GM21360 (cell line): ENCODE measurements around the gene COL8A1.
"Not testable (repeated sequence)": the region's sequence is repeated elsewhere in the genome, so short reads cannot be mapped to it uniquely, and the experiment has no call there.

Source experiments
- ATAC-seq: cut with Tn5 transposase; IDR thresholded peaks from one replicate; pipeline ENCODE4 v1.9.1; 2021; ENCODE audit warnings: mild to moderate bottlenecking, moderate library complexity; ENCODE audit not compliant: unreplicated experiment

COL8A1 gene

DNA sequence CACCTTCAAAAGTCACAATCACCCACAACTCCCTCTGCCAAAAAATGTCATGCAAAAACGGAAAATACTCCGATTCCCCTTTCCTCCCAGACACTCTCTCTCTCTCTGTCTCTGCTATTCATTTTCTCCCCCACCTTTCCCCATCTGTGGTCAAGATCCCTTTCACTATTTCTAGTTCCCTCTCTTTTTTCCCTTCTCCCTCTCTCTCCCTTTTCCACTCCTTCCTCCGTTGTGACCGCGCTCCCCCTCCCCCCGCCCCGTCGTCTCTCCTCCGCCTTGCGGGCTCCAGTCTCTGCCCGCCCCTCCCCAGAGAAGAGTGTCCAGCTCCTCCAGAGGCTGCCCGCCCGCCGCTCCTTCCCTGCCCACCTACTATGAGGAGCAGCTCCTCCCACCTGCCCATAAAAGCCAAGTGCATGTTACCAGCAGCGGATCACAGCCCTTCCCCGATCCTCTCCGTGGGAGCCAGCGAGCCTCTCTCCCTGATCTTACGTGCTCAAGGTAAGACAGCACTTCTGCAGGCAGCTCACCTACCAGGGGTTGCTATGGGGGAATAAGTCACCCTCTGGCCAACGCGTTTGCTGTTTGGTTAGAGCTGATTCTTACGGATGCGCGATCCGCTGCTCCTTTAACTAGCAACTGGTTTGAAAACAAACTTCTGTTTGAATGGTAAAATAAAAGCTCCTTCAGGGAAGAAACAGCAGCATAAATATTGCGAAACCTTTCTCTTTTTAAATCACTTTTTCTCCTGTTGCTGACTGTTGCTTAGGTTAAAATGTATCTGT, at the start of gene COL8A1:
TSS of gene COL8A1 (plus strand) at position 428 of the 782 bp plus-strand sequence. CDS start 152,089 bp downstream, outside the sequence.
- no peak for ATAC-seq

DNA sequence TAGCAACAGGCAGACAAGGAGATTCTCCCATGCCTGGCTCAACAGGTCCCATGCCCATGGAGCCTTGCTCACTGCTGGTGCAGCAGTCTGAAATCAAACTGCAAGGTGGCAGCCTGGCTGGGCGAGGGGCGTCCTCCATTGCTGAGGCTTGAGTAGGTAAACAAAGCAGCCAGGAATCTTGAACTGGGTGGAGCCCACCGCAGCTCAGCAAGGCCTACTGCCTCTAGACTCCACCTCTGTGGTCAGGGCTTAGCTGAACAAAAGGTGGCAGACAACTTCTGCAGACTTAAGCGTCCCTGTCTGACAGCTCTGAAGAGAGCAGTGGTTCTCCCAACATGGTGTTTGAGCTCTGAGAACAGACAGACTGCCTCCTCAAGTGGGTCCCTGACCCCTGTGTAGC, 49.2 kb upstream of the COL8A1 start:
- not testable (repeated sequence) for ATAC-seq

DNA sequence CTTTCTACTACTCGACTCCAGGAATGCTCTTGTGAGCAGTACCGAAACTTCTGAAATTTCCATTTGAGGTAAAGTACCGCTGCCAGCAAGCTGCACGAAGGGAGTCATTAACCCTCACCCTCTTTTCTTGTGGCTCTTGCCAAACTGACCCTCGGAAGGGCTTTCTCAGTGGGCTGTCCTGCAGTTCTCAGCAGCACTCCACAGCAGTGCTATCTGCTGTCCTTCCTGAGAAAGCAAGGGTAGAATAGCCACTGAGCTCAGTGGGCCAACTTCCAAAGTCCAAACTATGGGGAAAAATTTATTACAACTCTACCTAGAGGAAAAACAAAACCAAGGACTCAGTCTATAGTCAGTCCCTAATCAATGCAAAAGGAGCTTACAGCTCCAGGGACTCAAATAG, 38.5 kb upstream of the COL8A1 start:
- no peak for ATAC-seq

GRCh38 chr3:99601515-99601914, 36.9 kb upstream of the COL8A1 start:
- no peak for ATAC-seq

GRCh38 chr3:99602183-99602582, 36.2 kb upstream of the COL8A1 start:
- ATAC-seq: no peak

DNA sequence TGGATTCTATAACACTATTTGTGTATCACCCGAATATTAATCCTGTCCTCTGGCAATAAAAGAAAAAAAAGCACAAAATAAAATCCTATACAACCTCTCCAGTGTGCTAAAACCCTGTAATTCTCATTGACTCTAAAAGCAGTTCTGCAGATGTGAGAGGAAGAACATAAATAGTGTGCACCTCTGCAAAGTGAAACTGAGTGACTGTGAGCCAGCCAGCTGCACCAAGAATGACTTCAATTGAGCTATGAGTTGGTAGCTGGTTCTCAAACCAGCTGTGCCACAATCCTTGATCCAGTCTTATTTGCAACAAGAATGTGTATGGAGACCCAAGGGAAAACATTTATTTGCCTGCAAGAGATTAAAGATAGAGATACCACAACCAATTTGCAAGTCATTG, 31.2 kb upstream of the COL8A1 start:
- ATAC-seq: peak; percentile 77

DNA sequence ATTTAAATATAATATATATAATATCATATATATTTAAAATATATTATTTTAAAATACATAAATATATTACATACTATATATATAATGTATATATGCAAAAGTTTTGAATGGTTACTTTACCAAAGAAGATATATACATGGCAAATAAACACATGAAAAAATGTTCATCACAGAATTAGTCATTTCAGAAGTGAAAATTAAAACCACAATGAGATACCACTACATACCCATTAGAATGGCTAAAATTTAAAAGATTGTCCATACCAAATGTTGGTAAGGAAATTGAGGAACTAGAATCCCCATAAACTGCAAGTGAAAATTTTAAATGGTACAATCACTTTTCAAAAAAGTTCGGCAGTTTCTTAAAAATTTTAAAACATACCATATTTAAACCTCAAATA, 23.6 kb upstream of the COL8A1 start:
- ATAC-seq: no peak

GRCh38 chr3:99620077-99620767, 18.2 kb upstream of the COL8A1 start:
- no peak for ATAC-seq

- no peak for ATAC-seq
Measured at GRCh38 chr3:99620976-99621375, 17.4 kb upstream of the COL8A1 start.

DNA sequence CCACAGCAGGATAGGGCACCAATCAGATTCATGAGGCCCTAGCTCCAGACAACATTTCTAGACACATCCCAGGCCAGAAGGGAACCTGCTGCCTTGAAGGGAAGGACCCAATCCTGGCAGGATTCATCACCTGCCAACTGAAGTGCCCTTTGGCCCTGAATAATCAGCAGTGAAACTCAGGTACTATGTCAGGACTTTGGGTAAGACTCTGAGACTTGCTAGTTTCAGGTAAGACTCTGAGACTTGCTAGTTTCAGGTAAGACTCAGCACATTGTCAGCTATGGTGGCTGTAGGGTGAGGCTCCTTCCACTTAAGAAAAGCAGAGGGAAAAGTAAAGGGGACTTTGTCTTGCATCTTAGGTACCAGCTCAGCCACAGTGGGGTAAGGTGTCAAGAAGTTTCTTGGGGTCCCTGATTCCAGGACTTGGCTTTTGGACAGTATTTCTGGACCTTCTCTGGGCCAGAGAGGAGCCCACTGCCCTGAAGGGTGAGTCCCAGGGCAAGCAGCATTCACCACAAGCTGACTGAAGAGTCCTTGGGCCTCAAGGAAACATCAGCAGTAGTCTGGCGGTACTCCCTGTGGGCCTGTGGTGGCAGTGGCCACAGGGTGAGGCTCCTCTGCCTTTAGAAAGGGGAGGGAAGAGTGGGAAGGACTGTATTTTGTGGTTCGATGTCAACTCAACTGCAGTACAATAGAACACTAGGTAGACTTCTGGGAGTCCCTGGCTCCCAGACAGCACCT, 13.7 kb upstream of the COL8A1 start:
- no peak for ATAC-seq

- no peak for ATAC-seq
Measured at GRCh38 chr3:99625237-99625622, 13.2 kb upstream of the COL8A1 start.

- no peak for ATAC-seq
Measured at GRCh38 chr3:99625643-99626416, 12.6 kb upstream of the COL8A1 start.

GRCh38 chr3:99626417-99626788, 12.0 kb upstream of the COL8A1 start:
- peak; percentile 64 for ATAC-seq

GRCh38 chr3:99627062-99627826, 11.2 kb upstream of the COL8A1 start:
- peak; percentile 17 for ATAC-seq

GRCh38 chr3:99630815-99631214, 7.6 kb upstream of the COL8A1 start:
- ATAC-seq: no peak

- ATAC-seq: no peak
Measured at GRCh38 chr3:99633887-99634558, 4.4 kb upstream of the COL8A1 start.

DNA sequence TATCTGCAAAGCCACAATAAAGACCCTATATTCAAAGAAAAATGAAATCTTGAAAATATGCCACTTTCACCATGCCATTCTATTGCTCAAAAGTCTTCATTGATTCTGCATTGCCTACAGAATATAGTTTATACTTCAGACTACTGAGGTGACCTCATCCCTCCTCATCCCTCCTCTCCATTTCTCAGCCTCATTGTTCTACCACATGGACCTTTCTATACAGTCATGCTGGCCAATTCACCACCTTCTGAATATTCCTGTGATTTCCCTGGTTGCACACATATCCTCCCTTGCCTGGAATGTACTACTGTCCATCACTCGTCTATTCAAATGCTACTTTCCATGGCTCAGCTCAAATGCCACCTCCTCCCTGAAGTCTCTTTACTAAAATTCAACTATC, 3.5 kb upstream of the COL8A1 start:
- ATAC-seq: no peak

DNA sequence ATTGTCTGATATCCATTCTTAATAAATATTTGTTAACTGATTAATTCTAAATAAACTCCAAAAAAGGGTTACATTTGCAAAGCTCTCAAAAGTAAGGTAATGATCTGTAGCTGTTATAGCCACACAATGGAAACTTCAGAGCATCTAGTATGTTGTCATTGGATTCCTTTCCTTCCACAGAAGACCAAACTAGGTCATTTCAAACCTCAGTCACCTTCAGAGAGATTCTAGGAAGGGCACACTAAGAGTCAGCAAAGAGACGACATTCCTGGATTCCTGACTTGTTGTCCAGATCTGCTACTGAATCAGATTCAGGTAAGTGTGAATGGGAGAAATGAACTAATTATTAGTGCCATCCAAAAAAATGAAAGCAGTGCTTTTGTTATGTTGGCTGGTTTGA, 3.0 kb upstream of the COL8A1 start:
- ATAC-seq: no peak

- ATAC-seq: no peak
Measured at GRCh38 chr3:99637016-99637367, 1.4 kb upstream of the COL8A1 start.
